H7 (cell line): ENCODE results near the gene KBTBD12. TPM values are rescaled to one million over a fixed set of nuclear protein-coding genes. Genes with fewer than 3 reads are reported as not detected.

Experiments used
- DNase-seq: peaks from one replicate; pipeline ENCODE4 v3.0.0; 2012
- H3K27me3 ChIP-seq: 2 replicates; pipeline ENCODE4 v1.6.0; 2011; ENCODE audit warnings: mild to moderate bottlenecking, low read length; ENCODE audit not compliant: control insufficient read depth, insufficient read depth
- H3K36me3 ChIP-seq: replicated peaks from 2 replicates; pipeline ENCODE4 v1.5.1; 2011; ENCODE audit warnings: low read length; ENCODE audit not compliant: control insufficient read depth, insufficient read depth
- H3K4me3 ChIP-seq: 2 replicates; pipeline ENCODE4 v1.5.1; 2011; ENCODE audit warnings: low read depth, mild to moderate bottlenecking, control low read depth, low read length, moderate library complexity; ENCODE audit not compliant: insufficient read depth
- total RNA-seq: library from RNA; depleted of rRNA; stranded (reverse); fragments of >200 nt; shearing (Covaris generic); gene quantifications from 2 replicates; pipeline ENCODE4 v1.2.3, GENCODE V29; 2014; rRNA removed

The KBTBD12 gene
- total RNA-seq, 1 experiment from 2014 or later: not detected

DNA sequence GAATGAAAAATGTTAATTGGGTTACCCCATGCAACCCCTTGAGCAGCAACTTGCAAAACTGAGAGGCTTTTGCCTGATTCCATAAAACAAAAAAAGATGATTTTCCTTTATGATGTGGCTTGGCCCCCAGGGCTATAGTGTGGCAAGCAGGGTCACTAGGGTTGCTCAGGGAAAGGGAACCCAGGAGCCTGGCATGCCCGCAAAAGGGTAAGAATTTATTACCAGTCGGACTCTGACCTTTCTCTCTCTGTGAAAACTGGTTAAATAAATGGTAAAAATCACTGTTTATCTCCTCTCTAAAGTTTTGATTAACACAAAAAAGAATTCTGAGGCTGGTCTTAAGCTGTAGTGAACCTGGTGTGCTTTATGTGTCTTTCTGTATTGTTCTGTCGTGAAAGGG is 99.5 kb downstream of the KBTBD12 start:
- Histone ChIP-seq H3K27me3 (no peaks in the 10 kb centered on the region), H3K4me3 (no peak overlapping the region), H3K36me3 (no peaks in the 10 kb centered on the region)
- no peak for DNase-seq

DNA sequence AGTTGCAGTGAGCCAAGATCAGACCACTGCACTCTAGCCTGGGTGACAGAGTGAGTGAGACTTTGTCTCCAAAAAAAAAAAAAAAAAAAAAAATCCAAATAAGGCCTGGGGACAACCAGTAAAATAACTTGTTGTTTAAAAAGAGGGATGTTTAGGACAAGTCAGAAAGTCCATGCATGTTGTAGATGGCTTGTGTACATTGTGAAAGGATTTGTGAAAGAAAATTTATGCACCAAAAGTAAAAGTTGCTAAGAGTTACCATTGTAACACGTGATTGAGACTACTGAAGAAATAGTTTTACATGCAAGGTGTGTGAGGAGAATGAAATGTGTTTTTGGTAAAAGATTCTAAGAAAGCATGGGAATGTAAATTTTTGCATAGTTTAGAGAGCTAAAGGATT is 101.5 kb downstream of the KBTBD12 start:
- H3K36me3 ChIP-seq: no peaks in the 10 kb centered on the region
- no peaks in the 10 kb centered on the region for H3K27me3 ChIP-seq
- H3K4me3 ChIP-seq: no peak overlapping the region
- DNase-seq: no peak

DNA sequence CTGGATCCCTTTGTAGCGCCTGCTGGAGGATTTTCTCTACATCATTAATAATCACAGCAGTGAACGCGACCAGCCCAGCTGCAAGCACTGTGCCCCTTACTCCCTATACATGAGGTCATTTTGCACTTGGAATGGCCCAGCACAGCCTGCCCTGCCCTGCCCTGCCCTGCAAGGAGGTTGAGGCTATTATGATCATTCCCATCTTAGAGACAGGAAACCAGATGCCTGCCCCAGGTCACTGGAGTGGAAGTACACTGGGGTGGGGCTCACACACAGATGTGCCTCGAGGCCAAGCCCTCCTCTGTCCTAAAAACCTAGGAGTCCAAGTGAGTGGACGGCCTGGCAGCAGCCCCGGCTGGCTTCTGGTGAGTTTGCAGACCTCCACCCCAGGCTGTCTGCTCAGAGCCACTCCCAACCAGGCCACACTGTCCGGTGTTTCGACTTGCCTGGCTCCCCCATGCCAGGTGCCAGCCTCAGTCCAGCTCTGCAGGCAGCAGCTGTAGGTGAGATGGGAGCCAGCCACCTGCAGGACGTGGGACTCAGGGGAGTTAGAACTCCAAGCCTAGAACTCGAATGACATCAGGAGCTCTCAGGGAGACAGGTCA is 106.8 kb downstream of the KBTBD12 start:
- no peaks in the 10 kb centered on the region for H3K36me3 ChIP-seq
- H3K27me3 ChIP-seq: no peaks in the 10 kb centered on the region
- DNase-seq: no peak
- no peak overlapping the region for H3K4me3 ChIP-seq

DNA sequence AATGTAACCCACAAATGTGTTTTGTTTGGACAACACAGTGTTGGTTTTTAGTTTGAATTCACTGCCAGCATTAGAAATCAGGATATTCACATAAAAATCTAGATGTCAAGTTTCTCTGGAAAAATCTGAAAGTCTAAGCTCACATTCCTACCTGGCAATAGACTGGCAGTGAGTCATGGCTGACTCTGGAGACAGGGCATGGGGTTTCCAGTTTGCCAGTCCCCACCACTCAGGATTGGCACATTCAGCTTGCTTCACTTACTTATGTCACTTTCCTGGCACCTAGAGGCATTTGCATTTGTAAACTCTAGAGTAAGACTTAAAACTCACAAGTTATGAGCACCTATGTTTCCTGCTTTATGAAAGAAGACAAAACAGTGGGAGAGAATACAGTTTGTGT is 118.1 kb downstream of the KBTBD12 start:
- Histone ChIP-seq H3K4me3 (no peak overlapping the region), H3K27me3 (no peaks in the 10 kb centered on the region), H3K36me3 (no peaks in the 10 kb centered on the region)
- DNase-seq: no peak

DNA sequence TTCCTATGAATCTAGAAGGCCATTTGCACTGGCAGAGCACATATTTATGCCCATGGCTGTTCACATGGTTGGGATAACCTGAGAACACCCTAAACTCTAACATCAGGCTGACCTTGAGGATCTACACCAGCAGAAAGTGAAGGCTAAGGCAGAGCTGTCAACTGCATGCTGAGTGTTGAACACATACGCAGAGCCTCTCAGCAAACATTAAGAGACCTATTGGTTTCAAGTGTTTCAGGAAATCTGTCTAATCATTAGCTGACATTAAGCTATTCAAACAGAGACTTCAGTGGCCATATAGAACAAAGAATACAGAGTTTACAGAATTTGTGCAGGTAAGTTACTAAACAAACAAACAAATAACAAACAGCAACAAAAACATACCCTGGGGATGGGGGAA is 121.1 kb downstream of the KBTBD12 start:
- Histone ChIP-seq H3K27me3 (no peaks in the 10 kb centered on the region; the same call in 1 of the 2 replicates), H3K4me3 (no peak overlapping the region), H3K36me3 (no peaks in the 10 kb centered on the region)
- DNase-seq: no peak

Other genes starting within 250 kb of the KBTBD12 start
- gene ABTB1, start 242.3 kb upstream of the KBTBD12 start, total RNA-seq: 1.5 and 4.7 TPM in 2 replicates
- gene MGLL, start 92.7 kb upstream of the KBTBD12 start, total RNA-seq: 0.07 and 0.31 TPM in 2 replicates
- gene SEC61A1, start 137.2 kb downstream of the KBTBD12 start, total RNA-seq: 88.9 and 121 TPM in 2 replicates
- gene RUVBL1, start 208.6 kb downstream of the KBTBD12 start, total RNA-seq: 179 and 182 TPM in 2 replicates
- 7.4 and 8.1 TPM in 2 replicates for gene EEFSEC, start 238.2 kb downstream of the KBTBD12 start, total RNA-seq